HG02571 (cell line): ENCODE measurements around the gene FUT7.
A peak's percentile ranks its signal among the peaks of the same experiment; 100 is the strongest.

ENCODE experiments used
- ATAC-seq: cut with Tn5 transposase; IDR thresholded peaks from one replicate; pipeline ENCODE4 v1.9.1; 2021; ENCODE audit warnings: mild to moderate bottlenecking, moderate library complexity; ENCODE audit not compliant: unreplicated experiment

Gene FUT7, protein sequence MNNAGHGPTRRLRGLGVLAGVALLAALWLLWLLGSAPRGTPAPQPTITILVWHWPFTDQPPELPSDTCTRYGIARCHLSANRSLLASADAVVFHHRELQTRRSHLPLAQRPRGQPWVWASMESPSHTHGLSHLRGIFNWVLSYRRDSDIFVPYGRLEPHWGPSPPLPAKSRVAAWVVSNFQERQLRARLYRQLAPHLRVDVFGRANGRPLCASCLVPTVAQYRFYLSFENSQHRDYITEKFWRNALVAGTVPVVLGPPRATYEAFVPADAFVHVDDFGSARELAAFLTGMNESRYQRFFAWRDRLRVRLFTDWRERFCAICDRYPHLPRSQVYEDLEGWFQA

DNA sequence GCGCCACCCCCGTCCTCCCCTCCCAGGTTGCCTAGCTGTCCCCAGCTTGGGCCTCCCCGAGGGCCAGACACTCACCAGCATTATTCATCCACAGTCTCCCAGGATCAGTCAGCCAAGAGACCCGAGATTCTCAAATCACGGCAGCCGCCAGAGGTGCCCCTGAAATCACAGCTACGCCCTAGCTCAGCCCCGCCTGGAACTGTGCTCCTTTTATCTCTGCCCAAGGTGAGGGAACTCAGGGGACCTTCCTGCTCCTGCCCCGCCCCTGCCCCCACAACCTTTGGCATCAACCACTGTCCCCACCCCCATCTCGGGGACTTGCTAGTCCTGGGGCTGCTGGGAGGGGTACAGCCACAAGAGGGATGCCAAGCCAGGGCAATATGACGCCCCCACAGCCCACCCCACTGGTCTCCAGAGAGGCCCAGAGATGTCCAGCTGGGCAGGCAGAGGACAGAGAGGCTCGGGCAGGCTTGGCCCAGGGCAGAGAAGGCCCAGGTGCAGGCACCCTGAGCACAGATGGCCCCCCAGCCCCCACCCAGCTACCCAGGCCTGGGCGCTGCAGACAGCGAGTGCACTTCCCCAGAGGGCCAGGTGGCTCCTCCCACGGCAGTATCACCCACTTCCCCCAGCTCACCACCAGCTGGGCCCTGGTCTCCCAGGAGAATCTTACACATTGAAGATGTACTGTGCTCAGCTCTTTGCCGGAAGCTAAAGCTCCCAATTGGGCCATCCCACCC is at the start of gene FUT7:
Gene FUT7, minus strand, starts transcription at position 185 of the 737 bp plus-strand sequence. Its CDS starts 97 bp downstream, at position 88.
- no peak for ATAC-seq

DNA sequence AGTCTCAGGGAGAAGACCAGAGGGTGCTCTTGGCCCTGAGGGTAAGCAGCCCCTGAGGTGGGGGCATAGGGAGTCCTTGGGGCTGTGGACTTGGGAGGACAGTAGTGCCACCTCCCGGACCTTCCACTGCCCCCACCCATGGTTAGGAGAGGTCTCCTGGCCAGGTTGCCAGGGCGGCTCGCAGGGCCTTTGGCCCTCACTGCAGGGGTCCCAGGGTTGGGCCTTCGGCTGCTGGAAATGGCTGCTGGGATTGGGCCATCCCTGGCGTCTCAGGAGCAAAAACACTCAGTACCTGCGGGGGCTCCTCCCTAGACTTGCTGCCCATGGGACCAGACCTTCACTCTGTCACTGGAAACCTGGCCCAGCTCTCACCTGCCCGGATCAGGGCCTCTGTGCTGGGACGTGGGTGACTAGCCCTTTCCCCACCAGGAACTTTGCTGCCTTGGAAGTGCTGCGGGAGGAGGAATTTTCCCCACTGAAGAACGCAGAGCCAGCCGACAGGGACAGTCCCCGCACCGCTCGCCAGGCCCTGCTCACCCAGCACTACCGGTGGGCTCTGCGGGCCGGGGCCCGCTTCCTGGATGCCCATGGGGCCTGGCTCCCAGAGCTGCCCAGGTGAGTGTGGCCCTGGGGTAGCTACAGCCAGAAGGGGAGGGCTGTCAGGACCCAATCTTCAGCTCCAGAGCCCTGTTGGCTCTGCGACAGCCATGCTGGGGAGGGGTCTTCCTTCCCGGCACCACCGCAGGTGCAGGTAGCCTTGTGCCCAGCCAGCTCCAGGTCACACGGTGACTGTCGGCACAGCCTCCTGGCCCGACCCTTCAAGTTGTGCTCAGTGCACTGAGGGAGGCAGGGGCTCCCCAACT is 48.6 kb upstream of the FUT7 start:
- no peak for ATAC-seq

DNA sequence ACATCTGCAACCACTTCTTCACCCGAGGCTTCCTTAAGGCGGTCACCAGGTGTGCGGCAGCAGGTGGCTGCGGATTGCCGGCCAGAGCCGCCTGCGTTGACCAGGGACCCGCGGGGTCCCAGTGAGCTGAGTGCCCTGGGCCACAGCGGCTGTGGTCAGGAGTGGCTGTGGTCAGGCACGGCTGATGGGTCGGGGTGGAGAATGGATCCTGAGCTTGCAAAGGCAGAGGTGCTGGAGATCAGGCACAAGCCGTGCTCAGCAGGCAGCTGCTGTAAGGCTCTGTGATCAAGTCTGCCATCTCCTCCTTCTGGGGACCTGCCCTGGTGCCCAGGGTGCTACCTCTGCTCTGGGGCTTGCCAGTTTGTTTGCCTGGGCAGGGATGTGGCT is 47.5 kb upstream of the FUT7 start:
- no peak for ATAC-seq

DNA sequence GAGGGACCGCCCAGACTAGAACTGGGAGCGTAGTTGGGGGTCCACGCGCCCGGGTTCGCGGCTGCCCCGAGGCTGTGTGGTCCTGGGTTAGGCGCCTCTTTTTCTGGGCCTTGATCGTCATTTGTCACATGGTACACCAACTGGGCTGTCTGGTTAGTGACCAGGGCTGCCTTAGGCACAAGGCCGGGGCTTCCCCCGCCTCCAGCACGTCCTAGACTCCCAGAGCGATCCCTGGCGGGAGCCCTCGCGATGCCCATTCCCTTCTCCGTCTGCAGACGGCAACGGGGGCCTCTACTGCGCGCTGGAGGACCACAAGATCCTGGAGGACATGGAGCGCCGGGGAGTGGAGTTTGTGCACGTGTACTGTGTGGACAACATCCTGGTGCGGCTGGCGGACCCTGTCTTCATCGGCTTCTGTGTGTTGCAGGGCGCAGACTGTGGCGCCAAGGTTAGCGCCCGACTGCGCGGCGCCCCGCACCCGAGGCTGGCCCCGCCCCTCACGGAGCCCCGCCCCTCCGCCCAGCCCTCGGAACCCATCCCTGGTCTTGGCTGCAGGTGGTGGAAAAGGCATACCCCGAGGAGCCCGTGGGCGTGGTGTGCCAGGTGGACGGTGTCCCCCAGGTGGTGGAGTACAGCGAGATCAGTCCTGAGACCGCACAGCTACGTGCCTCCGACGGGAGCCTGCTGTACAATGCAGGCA is 47.0 kb upstream of the FUT7 start:
- no peak for ATAC-seq

DNA sequence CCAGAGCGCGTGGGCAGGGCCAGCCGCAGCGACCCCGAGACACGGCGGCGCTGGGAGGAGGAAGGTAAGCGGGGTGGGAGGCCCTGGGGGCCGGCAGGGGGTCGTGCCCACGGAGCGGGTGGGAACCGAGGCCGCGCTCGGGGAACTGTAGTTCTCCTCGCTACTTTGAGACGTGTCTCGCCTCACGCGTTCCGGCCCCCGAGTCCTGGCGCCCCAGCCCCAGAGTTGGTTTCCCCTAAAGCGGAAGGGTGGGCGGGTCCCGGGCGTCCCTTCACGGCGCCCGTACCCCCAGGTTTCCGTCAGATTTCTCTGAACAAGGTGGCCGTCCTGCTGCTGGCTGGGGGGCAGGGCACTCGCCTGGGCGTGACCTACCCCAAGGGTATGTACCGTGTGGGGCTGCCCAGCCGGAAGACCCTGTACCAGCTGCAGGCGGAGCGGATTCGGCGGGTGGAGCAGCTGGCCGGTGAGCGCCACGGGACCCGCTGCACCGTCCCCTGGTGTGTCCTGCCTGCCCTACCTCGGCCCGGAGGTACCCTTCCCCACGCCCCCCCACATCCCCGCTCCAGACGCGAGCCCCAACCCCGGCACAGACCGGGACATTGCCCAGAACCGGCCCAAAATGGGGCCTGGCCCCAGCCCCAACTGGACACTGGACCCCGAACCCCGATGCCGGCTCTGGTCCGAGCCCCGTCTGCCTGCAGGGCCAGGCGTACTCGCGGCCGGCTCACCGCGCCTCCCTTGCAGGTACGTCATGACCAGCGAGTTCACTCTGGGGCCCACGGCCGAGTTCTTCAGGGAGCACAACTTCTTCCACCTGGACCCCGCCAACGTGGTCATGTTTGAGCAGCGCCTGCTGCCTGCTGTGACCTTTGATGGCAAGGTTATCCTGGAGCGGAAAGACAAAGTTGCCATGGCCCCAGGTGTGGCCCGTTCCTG is 46.1 kb upstream of the FUT7 start:
- ATAC-seq = peak; percentile 21

DNA sequence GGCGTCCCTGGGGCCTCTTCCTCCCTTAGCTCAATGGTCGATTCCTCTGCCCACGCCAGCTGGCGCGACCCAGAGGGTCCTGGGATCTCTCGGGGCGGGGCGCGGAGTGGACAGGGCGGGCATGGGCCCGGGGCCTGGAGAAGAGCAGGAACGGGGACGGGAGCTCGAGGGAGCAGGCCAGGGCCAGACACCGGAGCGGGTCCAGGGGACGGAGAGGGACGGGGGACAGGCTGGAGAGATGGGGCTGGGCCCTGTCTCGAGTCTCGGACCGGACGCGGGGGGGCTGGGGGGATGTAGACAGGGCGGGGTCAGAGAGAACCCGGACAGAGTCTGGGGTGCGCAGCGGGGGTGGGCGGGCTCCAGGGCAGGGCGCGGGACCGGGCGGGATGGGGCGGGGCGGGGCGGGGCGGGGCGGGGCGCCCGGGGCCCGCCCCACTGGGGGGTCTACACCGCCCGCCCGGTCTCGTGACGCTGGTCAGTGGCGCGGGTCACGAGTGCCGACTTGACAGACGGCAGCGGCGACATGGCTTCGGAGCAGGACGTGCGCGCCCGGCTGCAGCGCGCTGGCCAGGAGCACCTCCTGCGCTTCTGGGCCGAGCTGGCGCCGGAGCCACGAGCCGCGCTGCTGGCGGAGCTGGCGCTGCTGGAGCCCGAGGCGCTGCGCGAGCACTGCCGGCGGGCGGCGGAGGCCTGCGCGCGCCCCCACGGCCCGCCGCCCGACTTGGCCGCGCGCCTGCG is 45.3 kb upstream of the FUT7 start, which contains the start of gene UAP1L1:
Gene UAP1L1, plus strand, starts transcription at position 508 of the 738 bp plus-strand sequence. Its CDS starts 16 bp downstream, at position 524.
- ATAC-seq = peak; percentile 52

DNA sequence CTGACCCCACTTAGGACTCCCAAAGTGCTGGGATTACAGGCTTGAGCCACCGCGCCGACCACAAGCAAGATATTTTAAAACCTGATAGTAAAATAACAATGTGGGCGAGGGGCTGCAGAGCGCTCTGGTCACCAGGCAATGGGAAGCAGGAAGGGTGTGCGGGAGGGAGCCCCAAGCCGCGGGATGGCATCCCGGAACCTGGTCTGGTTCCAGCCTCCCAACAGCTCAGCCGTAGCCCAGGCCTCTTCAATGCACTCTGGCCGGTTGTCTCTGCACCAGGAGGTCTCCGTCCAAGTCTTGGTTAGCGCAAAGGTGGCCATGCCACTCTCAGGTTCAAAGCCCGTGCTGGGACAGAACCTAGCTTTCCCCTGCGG is 44.7 kb upstream of the FUT7 start:
- ATAC-seq = no peak

DNA sequence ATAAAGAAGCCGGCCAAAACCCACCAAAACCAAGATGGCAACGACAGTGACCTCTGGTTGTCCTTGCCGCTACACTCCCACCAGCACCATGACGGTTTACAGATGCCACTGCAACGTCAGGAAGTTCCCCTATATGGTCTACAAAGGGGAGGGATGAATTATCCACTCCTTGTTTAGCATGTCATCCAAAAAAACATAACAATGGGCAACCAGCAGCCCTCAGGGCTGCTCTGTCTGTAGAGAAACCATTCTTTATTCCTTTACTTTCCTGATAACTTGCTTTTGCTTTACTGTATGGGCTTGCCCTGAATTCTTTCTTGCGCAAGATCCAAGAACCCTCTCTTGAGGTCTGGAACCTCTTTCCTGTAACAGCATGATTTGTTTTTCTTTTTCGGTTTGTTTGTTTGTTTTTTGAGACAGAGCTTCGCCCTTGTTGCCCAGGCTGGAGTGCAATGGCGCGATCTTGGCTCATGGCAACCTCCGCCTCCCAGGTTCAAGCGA is 43.4 kb upstream of the FUT7 start:
- no peak for ATAC-seq

DNA sequence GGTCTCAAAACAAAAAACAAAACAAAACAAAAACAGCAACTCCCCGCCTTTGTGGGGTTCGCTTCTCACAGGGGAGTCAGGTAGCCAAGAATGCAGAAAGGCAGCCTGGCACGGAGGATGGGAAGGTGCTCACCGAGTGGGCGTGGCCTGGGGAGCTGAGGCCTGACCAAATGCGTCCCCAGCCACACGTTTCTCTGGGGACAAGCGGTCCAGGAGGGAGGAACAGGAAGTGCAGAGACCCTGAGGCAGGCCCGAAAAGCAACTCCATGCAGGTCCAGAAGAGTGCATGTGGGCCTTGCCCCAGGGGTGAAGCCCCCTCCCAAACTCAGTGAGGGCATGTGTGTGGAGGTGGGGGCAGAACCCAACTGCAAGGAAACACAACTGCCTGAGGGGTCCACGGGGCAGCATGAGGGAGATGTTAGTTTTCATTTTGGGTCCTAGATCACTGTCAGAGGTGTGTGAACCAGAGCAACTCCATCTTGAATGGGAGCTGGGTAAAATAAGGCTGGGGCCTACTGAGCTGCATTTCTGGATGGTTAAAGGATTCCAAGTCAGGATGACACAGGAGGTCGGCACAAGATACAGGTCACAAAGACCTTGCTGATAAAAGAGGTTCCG is 42.9 kb upstream of the FUT7 start:
- ATAC-seq = no peak

DNA sequence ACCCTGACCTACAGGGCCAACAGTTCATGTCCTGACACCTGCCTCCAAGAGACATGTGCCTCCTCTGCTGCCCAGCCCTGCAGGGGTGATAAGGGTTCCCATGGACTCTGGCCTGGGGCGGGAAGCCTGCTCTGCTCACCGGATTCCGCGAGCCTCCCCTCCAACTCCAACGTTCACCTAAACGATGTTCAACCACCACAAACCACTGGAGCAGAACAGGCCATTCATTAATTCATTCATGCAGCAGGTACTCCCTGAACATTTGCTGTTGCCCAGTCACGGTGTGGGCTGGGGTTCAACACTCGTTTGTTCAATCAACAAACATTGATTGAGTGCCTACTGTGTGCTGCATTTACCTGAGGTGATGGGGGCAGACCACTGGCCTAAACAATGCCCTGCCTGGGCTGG is 42.1 kb upstream of the FUT7 start:
- no peak for ATAC-seq

DNA sequence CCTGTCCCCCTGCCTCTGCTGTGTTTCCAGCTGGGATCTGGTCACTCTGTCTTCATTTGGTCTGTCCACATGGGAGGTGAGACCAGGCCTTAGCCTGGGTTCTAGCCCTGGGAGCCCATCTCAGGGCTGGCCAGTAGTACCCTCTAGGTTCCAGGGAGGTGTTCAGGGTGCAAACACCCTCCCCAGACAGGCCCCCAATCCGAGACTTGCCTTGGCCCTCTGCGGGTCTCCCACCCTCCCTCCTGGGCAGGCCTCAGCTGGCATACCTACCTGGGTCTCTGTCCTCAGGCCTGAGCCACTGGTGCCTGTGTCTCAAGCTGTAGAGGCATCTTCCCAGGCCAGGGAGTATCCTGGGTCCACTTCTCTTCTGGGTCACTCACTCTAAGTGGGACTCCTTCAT is 39.4 kb upstream of the FUT7 start:
- ATAC-seq = no peak

DNA sequence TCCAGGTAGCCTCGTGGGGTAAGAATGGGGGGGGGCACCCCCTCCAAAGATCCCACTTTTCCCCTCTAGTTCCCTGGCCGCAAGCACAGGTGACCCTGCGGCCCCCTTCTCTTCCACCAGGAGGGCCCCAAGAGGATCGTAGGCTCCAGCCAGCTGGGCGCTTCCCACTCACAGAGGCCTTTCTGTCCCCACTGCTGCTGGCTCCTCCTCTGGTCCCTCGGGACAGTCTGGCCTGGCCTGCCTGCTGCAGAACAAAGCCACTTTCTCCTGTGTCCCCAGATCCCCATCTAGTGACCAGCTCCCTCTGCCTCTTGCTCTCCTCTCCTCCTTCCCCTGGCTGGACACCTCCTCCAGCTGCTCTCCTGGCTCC is 39.0 kb upstream of the FUT7 start:
- ATAC-seq = no peak

DNA sequence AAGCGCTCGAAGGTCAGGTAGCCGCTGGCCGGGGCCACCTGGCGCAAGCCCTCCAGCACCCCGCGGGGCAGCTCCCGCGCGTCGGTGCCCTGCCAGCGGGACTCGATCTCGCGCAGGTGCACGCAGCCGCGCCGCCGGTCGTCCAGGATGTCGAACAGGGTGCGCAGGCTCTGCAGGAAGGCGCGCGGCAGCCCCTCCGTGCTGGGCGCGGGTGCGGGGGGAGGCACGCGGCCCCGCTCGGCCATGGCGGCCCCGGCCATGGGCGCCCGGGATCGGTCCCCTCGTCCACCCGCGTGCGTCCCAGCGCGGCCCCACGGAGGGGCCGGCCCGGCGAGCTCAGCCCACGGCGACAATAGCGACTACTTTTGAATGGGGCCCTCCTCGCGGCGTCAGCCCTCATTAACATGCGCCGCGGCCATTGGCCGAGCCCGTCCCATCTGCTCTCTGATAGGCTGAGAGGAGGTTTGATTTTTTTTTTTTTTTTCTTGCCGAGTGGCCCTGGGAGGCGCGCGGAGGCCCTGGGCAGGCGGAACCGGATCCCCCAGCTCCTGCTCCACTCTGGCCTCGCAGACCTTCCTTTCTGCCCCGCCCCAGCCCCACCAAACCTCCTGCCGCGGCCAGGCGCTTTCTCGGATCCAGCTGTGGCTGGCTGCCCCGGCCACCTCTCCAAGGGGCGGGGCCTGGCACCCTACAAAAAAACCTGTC is 38.5 kb upstream of the FUT7 start, which contains the start of gene SAPCD2:
Gene SAPCD2, minus strand, starts transcription at position 357 of the 705 bp plus-strand sequence. Its CDS starts 97 bp downstream, at position 260.
- ATAC-seq = peak; percentile 54

DNA sequence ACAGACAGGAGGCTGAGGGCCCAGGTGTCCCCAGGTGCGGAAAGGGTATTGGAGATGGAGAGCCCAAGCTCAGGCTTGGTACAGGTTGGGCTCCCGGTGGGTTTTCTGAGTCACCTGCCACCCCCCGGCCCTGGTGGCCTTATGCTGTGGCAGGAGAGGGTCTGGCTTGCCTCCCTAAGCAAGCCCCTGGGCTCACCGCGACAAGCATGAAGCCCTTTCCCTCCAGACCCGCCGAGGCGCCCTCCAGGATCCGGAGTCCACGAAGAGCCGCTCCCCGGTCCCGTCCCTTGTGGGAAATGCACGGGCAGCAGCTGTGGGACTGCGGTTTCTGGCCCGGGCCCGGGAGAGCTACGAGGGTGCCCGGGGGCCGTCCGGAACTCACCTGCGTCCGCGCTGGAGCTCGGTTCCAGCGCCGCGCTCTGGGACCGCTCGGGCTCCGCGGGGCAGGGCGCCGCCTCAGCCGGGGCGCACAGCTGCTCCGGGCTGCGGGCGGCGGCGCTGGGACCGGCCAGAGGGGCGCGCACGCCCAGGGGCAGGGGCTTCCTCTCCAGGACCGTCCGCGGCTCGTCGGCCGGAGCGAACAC is 37.7 kb upstream of the FUT7 start:
- ATAC-seq = no peak

DNA sequence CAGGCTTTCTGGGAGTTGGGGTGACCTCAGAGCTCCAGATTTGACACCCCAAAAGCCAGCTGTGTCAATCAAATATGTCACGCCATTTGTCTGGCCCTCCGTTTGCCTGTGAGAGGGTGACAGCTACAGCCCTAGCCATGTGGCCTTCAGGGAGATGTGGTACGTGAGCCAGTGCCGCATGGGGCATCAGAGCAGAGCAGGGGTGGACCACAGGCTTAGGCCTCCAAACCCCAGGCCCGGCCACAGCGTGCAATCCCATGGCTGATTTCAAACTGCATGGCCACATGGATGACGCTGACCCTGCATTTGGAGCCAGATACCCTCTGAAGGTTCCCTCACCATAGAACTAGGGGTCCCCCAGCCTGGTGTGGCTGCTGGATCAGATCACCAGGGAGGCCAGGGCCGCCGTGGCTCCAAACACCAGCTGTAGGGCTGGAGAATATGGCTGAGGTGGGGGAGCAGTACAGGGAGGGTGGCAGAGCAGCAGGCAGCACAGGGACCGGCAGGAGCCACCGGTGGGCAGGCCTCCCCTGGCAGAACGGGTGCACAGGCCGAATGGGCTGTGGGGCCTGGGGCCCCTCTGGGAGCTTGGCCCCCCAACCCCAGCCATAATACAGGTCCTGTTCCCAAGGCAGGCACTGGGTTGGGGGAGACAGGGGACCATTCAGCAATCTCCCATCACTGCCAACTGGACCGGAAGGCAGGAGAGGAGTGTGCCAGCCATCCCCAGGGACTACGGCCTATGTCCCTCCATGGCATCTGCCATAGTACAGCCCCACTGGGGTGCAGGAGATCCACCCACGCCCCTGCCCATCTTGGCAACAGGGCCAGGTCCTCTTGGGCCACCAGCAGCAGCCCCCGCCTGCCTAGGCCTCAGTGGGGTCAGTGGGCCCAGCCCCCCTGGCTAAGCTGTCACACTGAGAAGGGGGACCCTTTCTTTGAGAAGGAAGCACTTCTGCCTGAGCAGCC is 36.9 kb upstream of the FUT7 start:
- no peak for ATAC-seq

DNA sequence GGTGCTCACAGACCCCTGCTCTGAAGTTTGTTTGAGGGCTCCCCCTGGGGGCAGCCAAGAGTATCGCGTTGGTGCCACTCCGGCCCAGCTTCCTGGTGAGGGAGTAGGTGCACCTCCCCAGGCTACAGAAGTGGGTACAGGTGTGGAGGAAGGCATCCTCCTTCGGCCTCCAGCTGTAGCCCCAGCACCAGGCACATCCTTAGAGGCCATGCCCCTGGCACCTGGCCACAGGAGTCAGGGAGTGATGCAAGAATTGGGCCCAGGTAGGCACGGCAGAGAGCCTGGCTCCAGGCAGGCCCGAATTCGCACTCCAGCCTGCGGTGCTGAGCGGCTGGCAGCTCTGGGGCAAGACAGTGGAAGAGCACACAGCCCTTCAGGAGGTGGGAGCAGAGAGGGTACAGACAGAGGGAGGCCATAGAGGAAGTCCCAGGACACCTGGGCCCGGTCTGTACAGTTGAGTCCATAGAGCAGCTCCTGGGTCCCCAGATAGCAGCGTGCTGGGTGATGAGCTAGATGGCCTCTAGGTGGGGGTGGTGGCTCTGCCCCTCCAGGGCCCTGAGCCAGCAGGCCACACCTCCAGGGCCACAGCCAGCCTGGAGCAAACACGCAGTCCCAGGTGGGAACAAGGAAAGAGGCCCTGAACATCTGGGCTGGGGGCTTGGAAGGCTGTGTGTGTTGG is 36.1 kb upstream of the FUT7 start:
- no peak for ATAC-seq
